Kidney (tissue), 14 donors: ENCODE data around the gene SYCE3. TPM values are rescaled to one million over a fixed set of nuclear protein-coding genes. Genes with fewer than 3 reads are reported as not detected.
"Not testable (repeated sequence)": the region's sequence is repeated elsewhere in the genome, so short reads cannot be mapped to it uniquely, and the experiment has no call there.

Experiments
- DNase-seq, 5 donors: peaks; one replicate each; pipeline ENCODE4 v3.0.0-alpha.2; 2013 to 2020
- FAIRE-seq: peaks from 2 replicates; lab custom pipeline; 2012; peaks lifted over from hg19 to GRCh38; lab: Jason Lieb, UNC
- H3K27ac ChIP-seq, 2 donors: one replicate each; pipeline ENCODE4 v1.7.0; 2013; ENCODE audit warnings: low read depth in 2 of 2, low read length in 2 of 2, inconsistent platforms in 1 of 2
- H3K27me3 ChIP-seq: one replicate; pipeline ENCODE4 v1.7.1; 2013; ENCODE audit warnings: low read length, inconsistent platforms; ENCODE audit not compliant: control insufficient read depth, insufficient read depth
- H3K36me3 ChIP-seq, 3 donors: one replicate each; pipeline versions ENCODE4 v1.7.0 to v1.7.1; 2013; ENCODE audit warnings: low read length in 3 of 3, control low read depth in 1 of 3, inconsistent platforms in 1 of 3; ENCODE audit not compliant: insufficient read depth in 3 of 3, control insufficient read depth in 2 of 3
- H3K4me1 ChIP-seq, 3 donors: one replicate each; pipeline versions ENCODE4 v1.7.0 to v1.7.1; 2013; ENCODE audit warnings: low read length in 3 of 3, inconsistent platforms in 1 of 3, low read depth in 1 of 3; ENCODE audit not compliant: control insufficient read depth in 2 of 3, insufficient read depth in 2 of 3
- H3K4me3 ChIP-seq, 3 donors: one replicate each; pipeline versions ENCODE4 v1.7.0 to v1.8.1; 2013; ENCODE audit warnings: low read length in 3 of 3, control low read depth in 1 of 3, inconsistent platforms in 1 of 3
- H3K9ac ChIP-seq, 3 donors: one replicate each; pipeline versions ENCODE4 v1.7.0 to v1.7.1; 2013; ENCODE audit warnings: low read length in 3 of 3, control low read depth in 1 of 3, inconsistent platforms in 1 of 3
- H3K9me3 ChIP-seq, 3 donors: one replicate each; pipeline versions ENCODE4 v1.7.0 to v1.7.1; 2013; ENCODE audit warnings: low read length in 3 of 3, control low read depth in 1 of 3, inconsistent platforms in 1 of 3; ENCODE audit not compliant: control insufficient read depth in 2 of 3, insufficient read depth in 1 of 3
- CTCF ChIP-seq: IDR thresholded peaks from 3 replicates; pipeline ENCODE4 v1.5.1; 2012; ENCODE audit warnings: mild to moderate bottlenecking, moderate library complexity, borderline replicate concordance; ENCODE audit not compliant: insufficient read depth; ENCODE audit errors: extremely low read depth
- intact Hi-C: fragments of 100-400 bp; cut with DNase I; formaldehyde crosslinking; loops from one replicate; pipeline ENCODE4 v1.11.1; 2022
- polyA plus RNA-seq: library from polyadenylated mRNA; stranded (reverse); fragments of 350-450 nt; fragmentation: Illumina TruSeq; extraction: RNeasy Lipid Tissue Mini Kit (QIAGEN cat#74804); gene quantifications from one replicate; pipeline ENCODE4 v1.2.3, GENCODE V29; 2014; ENCODE audit warnings: low read depth, low replicate concordance; ENCODE audit not compliant: insufficient read depth
- total RNA-seq: library from RNA; stranded (reverse); fragmentation: NEBNext Ultra II Directional; extraction: Animal tissue kit (Norgen Biotek cat#: 25700); gene quantifications from one replicate; pipeline ENCODE4 v1.2.1, GENCODE V29; 2021
- donor health status: control.
- donor health status: control.
- donor health status: control.
- donor health status: control.
- donor health status: control.
- donor health status: DM: yes; HTN: yes; CAD: no.
- donor health status: Normal renal cell carcinoma (clear cell type).

SYCE3 gene
- total and polyA plus RNA-seq, 2 donors from 2014 or later = 4.6 TPM; not detected in 1

GRCh38 chr22:50537765-50538164 lies 25.0 kb downstream of the SYCE3 start:
- H3K9me3 ChIP-seq = no peaks in the 10 kb centered on the region
- H3K4me1 ChIP-seq = peaks cover 0 to 4% (median 3%) of the 10 kb centered on the region in 3 donors
- H3K4me3 ChIP-seq = no peak overlapping the region
- FAIRE-seq (no peak), DNase-seq (no peak)
- intact Hi-C loops = no loop called here
- TF ChIP-seq CTCF = no peak
- H3K27ac ChIP-seq = peak overlapping the region in 1 of 2 donors; percentile 79
- no peaks in the 10 kb centered on the region for H3K27me3 ChIP-seq
- H3K9ac ChIP-seq = no peak overlapping the region
- H3K36me3 ChIP-seq = no peaks in the 10 kb centered on the region

GRCh38 chr22:50536226-50536625 lies 26.5 kb downstream of the SYCE3 start:
- H3K27me3 ChIP-seq = peaks cover under 1% of the 10 kb centered on the region
- H3K36me3 ChIP-seq = no peaks in the 10 kb centered on the region
- FAIRE-seq = no peak
- DNase-seq = peak in 1 of 5 donors; percentile 4
- no peak overlapping the region for H3K27ac ChIP-seq
- intact Hi-C loops = no loop called here
- no peak overlapping the region for H3K9ac ChIP-seq
- no peak overlapping the region for H3K4me3 ChIP-seq
- peaks cover 0 to 4% (median 3%) of the 10 kb centered on the region in 3 donors for H3K4me1 ChIP-seq
- no peak for TF ChIP-seq CTCF
- no peaks in the 10 kb centered on the region for H3K9me3 ChIP-seq

- Histone ChIP-seq H3K4me1 (peaks cover 0 to 10% (median 4%) of the 10 kb centered on the region in 3 donors), H3K36me3 (no peaks in the 10 kb centered on the region), H3K27ac (no peak overlapping the region), H3K4me3 (no peak overlapping the region), H3K27me3 (peaks cover 5% of the 10 kb centered on the region), H3K9ac (no peak overlapping the region), H3K9me3 (no peaks in the 10 kb centered on the region)
- no peak for TF ChIP-seq CTCF
- no peak for FAIRE-seq
- no peak for DNase-seq
- intact Hi-C loops = no loop called here
These were observed 27.6 kb downstream of the SYCE3 start for GRCh38 chr22:50535113-50535512.

- intact Hi-C loops, H3K9me3 ChIP-seq, H3K4me1 ChIP-seq, H3K36me3 ChIP-seq, FAIRE-seq, H3K9ac ChIP-seq, H3K27me3 ChIP-seq, H3K4me3 ChIP-seq, H3K27ac ChIP-seq: not testable (repeated sequence)
- DNase-seq = peak in 1 of 5 donors; percentile 85
These were observed 28.6 kb downstream of the SYCE3 start for GRCh38 chr22:50533856-50534711.
